NCI-H526 (cell line): Measurements from ENCODE around the gene CARS2.
A peak's percentile ranks its signal among the peaks of the same experiment; 100 is the strongest.
"Not testable (repeated sequence)": the region's sequence is repeated elsewhere in the genome, so short reads cannot be mapped to it uniquely, and the experiment has no call there.

Experiments
- DNase-seq, 2 experiments: peaks; one replicate each; lab custom pipeline; 2025; lab: John Stamatoyannopoulos, UW

The CARS2 gene

DNA sequence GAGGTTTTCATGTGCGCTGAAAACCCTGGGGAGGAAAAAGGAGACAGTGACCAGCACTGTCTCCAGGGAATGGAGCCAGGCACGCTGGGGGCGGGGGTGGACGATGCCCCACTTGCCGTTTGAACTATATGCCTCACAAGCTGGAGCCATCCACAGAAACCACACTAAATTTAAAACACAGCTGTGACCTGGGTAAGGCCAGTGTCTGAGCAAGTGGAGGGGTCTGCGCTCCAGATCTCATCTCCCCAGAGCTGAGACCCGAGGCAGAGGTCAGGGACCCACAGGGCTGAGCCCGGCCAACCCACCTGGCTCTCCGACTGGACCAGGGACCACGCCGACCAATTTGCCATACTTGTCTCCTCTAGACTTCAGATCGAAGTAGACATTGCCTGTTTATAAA, 23.2 kb downstream of the CARS2 start:
- DNase-seq = no peak

DNA sequence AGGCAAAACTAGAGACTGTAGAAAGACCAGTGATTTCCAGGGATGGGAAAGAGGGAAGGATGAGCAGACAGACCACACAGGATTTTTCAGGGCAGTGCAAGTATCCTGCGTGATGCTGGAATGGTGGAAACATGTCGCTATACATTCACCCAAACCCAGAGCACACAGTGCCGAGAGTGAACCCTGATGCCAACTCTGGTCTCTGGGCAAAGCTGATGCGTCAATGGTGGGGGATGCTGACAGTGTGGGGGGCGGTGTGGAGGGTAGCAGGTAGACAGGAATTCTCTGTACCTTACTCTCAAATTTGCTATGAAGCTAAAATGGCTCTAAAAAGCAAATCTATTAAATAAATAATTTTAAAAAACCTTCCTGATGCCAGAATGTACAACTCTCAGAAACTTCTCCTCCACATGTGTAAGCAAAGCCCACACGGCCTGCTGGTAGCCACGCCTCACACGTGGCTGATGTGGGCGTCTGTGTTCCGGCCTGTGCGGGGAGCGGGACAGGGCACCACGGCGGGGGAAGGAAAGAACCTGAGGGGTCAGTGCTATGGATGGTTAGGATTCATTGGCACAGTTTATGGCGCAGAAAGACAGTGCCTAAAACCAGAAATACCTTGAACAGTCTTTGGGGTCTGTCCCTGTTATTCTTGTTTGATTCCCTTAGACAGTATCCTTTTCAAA, 23.9 kb downstream of the CARS2 start:
- no peak for DNase-seq

DNA sequence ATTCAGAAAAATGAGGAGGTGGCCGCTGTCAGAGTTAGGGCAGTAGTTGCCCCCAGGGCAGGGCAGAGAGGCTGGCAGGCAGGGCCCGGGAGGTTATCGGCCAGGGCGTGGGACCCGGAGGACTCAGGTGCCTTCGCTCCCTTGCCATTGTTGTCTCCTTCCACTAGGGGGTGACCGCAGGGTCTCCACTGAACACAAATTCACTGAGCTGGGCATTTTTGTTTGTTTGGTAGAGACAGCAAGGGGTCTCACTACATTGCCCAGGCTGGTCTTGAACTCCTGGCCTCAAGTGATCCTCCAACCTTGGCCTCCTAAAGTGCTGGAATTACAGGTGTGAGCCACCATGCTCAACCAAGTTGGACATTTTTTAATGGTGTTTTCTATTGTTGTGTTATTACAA, 25.1 kb downstream of the CARS2 start:
- DNase-seq = peak; percentile 57 to 65

DNA sequence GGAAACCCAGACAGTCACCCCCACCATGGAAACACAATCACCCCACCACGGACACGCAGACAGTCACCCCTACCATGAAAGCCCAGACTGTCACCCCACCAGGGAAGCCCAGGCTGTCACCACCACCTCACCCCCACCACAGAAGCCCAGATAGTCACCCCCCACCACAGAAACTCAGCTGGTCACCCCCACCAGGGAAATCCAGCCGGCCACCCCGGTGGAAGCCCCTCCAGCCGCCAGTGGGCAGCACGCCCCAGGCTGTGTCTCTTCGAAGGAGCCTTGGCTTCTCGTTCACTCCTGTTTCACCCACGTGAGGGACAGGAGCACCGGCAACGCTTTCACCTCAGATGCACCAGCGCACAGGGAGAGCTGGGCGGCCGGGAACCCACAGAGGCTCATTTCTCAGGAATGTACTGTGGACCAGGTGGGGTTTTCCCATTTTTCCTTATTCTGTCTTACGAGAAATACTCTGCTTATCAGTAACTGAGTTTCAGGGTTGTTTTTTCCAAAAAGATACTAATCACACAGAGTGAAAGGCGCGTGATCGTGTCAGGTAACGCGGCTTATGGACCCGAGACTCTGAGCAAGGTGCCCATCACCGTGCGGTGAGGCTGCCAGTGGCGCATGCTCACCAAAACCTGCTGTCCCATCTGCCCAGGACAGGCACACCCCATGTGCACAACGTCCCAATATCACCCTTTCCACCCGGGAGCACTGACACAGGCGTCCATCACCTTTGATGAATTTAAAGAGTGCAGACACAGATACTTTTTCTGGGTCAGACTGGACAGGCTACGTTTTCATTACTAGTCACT, 28.0 kb downstream of the CARS2 start:
- DNase-seq = no peak

DNA sequence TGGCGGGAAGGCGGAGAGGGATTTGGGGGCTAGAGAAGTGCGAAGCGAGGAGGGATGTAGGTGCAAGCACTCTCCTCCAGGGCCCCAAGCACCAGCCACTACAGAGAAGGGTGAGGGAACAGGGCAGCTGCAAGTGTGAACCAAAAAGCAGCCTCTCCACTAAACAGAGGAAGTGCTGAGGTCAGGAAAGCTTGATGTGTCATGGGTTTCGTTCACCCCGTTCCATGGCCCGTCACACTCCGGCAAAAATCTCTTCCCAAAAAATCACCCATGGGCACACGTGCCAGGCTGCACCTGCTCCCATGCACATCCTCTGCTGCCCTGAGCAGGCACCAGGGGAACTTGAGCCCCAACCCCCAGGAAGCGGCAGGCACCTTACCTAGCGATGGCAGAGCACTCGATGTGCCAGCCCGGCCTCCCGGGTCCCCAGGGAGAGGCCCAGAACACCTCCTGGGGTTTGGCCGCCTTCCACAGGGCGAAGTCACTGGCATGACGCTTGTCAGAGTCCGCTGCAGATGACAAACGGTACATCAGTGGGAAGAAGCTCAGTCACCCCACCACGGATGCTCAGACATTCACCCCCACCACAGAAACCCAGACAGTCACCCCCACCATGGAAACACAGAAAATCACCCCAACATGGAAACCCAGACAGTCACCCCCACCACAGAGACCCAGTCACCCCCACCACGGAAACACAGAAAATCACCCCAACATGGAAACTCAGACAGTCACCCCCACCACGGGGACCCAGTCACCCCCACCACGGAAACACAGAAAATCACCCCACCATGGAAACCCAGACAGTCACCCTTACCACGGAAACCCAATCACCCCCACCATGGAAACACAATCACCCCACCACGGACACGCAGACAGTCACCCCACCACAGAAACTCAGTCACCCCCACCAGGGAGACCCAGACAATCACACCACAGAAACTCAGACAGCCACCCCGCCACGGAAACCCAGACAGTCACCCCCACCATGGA, 29.0 kb downstream of the CARS2 start:
- DNase-seq = no peak

GRCh38 chr13:110669814-110670213, 36.1 kb downstream of the CARS2 start:
- not testable (repeated sequence) for DNase-seq

- no peak for DNase-seq
Observed at GRCh38 chr13:110669036-110669435, 36.9 kb downstream of the CARS2 start.

- no peak for DNase-seq
Observed at GRCh38 chr13:110666255-110666533, 39.7 kb downstream of the CARS2 start.

- DNase-seq = no peak
Observed at GRCh38 chr13:110665491-110666254, 40.2 kb downstream of the CARS2 start.

DNA sequence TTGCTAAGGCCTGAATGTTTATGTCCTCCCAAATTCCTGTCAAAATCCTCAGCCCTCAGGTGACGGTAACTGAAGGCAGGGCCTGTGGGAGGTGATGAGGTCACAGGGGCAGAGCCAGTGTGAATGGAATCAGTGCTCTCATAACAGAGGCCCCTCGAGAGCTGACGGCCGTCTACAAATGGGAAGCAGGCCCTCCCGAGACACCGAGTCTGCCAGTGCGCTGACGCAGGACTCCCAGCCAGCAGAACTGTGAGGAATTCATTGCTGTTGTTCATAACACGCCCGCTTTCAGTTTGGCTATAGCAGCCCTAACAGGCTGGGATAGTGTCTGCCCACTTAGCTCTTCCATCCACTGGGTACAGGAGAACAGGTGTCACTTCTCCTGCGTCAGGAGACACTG, 41.2 kb downstream of the CARS2 start:
- no peak for DNase-seq

DNA sequence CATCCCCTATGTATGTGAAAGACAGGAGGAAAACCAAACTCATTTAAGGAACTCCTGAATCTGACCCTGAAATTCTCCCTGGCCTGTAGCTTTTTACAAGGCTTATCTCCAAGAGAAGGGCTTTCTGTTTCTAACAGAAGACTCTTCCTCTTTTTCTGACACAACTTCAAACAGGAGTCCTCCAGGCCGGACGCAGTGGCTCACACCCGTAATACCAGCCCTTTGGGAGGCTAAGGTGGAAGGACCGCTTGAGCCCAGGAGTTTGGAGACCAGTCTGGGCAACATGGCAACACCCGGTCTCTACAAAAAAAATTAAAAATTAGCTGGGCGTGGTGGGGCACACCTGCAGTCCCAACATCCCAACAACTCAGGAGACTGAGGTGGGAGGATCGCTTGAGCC, 41.9 kb downstream of the CARS2 start:
- no peak for DNase-seq

DNA sequence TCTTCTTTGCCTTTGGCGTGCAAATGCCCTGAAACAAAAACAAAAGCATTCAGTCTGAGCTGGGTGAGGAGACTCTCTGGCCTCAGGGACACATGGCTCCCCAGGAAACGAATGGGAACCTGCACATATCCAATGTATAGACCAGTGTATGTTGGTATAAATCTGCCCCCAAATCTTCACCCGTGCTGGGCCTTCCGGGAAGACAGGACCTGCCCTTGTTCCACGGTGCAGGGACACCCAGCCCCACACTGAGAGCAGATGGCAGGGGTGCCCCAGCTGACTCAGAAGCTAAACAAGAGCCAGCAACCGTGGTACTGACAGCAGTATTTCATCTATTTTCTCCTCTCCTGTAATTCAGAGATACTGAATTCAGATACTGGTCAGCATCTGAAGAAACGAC, 42.4 kb downstream of the CARS2 start:
- DNase-seq = no peak

DNA sequence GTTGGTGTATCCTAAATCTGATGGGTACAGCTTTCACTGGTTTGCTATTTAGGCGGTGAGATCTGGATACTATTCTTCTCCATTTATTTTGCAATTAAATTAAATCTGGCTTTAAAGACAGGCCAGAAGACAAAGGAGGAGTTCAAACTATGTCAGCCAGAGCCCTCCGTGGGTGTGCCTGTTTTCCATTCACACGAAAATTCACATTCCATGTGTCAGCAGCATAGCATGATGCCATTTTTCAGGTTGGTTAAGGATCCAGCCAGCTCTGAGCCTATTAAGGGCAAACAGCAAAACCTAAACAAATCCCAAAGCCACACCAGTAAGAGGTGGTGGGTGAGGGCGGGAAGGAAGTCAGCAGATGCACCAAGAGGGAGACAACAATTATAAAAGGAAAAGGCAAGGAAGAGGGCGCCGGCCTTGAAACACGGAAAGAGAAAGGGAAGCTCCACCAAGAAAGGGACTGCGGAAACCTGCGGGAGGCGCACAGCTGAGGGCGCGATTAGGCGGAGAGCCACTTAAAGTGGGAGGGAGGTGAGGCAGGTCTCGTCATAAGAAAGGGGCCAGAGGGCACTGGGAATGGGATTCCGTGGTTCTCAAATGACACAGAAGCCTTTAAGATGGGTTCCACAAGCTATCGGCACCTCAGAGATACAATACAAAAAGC, 43.0 kb downstream of the CARS2 start:
- no peak for DNase-seq

DNA sequence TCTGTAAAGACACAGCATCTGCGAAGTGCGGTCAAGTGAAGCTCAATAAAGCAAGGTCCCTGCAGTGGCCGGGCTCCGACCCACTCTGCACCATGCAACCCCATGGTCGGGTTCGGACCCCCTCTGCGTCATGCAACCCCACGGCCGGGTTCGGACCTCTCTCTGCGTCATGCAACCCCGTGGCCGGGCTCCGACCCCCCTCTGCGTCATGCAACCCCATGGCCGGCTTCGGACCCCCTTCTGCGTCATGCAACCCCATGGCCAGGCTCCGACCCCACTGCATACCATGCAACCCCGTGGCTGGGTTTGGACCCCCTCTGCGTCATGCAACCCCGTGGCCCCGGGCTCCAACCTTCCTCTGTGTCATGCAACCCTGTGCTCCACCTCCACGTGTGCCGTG, 43.8 kb downstream of the CARS2 start:
- no peak for DNase-seq

DNA sequence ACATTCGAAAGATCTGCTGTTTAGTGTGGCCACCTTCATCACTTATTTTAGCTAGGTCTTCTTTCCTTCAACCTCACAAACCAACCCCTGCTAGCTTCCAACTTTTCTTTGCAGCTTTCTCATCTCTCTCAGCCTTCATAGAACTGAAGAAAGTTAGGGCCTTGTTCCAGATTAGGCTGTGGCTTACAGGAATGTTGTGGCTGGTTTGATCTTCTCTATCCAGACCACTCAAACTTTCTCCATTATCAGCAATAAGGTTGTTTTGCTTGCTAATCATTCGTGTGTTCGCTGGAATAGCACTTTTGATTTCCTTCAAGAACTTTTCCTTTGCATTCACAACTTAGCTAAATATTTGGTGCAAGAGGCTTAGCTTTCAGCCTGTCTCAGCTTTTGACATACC, 44.7 kb downstream of the CARS2 start:
- DNase-seq = no peak

GRCh38 chr13:110658218-110658911, 47.6 kb downstream of the CARS2 start:
- not testable (repeated sequence) for DNase-seq

DNA sequence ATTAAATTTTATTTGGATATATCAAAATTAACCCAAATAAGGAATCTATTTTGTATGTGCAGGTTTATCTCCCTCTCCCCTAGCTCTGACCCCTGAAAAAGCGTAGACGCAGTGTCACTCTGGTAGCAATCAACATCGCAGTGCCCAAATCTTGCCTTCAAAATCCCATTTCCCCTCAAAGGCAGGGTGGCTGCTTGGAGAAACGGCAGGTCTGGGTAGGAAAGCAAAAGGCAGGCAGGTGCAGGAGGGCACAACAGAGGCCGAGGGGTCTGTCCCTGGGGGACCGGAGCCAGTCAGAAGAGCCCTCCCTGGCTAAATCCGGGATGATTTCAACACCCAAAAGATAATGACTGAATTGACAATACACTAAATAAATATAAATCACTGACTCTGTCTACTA, 48.7 kb downstream of the CARS2 start:
- DNase-seq = no peak

DNA sequence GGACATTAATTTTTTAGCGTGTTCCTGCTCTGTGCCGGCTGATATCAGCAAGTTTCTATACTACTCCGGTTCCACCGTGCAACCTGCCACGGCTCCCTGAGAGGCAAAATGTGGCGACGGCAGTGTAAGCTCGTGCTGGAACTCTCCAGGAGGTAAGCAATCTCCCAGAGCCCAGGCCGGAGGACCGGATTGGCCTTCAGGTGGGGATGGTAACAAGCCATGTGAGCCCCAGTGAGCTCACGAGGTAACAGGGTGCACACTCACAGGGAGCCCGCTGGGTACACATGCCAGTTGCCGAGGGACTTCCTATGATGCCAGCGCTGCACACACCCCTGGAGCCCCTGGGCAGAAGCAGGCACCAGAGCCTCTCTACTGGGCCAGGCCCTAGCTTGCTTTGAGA, 52.1 kb downstream of the CARS2 start:
- no peak for DNase-seq

DNA sequence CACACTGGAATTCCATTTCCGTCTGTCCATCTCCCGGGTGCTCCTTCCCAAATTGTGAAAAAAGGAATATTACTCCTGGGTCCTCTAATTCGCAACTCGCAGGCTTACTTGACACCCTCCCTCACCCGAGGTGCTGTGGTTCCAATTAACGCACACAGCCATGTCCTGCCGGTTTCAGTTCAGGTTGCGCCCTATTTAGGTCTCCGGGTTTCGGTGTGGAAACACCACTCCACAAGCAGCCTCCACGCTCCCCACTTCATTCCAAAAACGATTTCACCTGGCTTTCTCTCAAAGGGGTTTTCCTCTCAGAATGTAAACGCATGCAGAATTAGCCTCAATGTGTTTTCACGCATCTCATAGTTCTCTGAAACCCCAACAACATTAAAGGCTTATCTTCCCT, 52.6 kb downstream of the CARS2 start:
- DNase-seq = no peak

- DNase-seq = no peak
Observed at GRCh38 chr13:110652764-110653163, 53.2 kb downstream of the CARS2 start.

- DNase-seq = no peak
Observed at GRCh38 chr13:110652231-110652730, 53.6 kb downstream of the CARS2 start.
